ENCODE results near the gene ZNF808. TPM values are rescaled to one million over a fixed set of nuclear protein-coding genes. Genes with fewer than 3 reads are reported as not detected.
"Not testable (repeated sequence)": the region's sequence is repeated elsewhere in the genome, so short reads cannot be mapped to it uniquely, and the experiment has no call there.

The ZNF808 gene
- total RNA-seq, 1 donor from 2014 or later = 30.5 TPM

DNA sequence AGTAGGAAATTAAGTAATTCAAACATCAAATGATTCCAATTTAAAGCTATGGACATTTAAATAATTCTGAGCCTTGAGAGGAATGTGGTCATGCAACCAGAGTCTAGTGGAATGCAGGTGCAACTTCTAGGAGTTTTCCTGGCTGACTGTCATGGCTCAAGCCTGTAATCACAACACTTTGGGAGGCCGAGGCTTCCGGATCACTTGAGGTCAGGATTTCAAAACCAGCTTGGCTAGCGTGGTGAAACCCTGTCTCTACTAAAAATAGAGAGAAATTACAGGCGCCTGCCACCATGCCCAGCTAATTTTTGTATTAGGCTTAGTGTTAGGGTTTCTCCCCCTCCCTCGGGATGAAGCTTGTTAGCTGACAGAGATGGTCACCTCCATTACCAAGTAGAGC is 6.4 kb downstream of the ZNF808 start:
- no peak for DNase-seq (ENCODE audit: low spot score)
- intact Hi-C loops (cut with DNase I) = no loop called here

DNA sequence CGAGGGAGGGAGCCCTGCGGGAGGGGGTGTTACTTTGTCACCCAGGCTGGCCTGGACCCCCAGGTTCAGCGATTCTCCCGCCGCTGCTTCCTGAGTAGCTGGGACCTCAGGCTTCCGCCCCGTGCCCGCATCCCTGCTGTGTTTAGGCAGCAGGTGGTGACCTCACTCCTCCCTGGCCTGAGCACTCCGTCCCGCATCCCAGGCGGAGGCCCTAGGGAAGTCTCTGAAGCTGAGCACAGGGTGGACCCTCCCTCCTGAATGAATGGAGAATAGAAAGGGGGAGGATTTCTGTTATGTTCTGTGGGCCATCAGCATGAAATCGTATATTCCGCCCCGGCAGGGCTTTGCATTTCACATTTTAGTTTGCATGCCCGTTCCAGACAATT is 7.9 kb downstream of the ZNF808 start:
- DNase-seq (ENCODE audit: low spot score) = not testable (repeated sequence)

DNA sequence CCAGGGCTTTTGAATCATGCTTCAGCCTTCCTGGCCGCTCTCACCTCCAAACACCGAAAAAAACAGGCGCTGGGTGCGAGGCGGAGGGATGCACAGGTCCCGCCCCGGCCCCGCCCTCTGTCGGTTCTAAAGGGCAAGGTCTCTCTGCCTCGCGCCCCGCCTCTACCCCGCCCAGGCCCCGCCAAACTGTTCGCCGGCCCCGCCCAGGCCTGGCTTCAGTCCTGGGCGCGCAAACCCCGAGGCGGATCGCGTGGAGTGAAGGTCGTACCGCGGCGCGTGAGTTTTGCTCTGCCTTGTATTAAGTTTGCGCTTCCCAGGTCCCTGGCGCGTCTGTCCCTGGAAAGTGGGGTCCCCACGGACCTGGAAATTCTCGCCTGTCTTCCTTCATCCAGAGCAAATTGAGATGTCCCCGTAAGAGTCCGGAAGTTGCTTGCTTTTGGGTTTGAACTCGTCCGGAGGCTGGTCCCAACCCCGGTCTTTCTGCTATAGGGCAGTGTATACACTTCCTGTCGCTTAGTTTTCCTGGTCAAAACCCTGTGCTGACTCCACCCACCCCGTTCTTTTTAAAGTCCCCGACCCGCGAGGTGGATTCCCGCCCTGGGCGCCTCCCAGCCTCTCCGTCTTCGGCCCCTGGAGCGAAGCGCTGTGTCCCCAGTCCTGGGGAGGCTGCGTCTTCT is 8.4 kb downstream of the ZNF808 start:
- intact Hi-C loops (cut with DNase I) = loop anchor here (1.0 kb wide), 1 partner anchor 9 kb away; the partner anchor contains the start of gene ZNF808
- DNase-seq (ENCODE audit: low spot score) = peak; percentile 96

More for the DNA sequence above, 7.9 kb downstream of the ZNF808 start:
- intact Hi-C loops (cut with DNase I) = loop anchor here (1.0 kb wide), 1 partner anchor 8 kb away; the partner anchor contains the start of gene ZNF808

DNA sequence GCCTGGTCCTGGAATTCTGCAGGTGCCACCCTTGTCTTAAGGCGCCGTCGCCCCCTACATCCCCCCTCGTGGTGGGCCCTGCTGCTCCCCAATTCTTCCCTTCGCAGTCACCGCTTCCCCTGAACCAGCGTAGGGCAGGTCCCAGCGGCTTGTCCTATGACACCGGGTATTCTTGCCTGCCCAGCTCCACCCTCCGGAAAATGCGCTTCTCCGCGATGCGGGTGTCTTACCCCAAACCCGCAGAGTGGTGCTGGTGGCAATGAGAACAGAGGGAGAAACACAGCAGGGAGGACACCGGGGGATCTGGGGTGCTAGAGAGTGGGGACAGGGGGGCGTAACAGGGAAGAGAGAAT is 9.0 kb downstream of the ZNF808 start:
- no peak for DNase-seq (ENCODE audit: low spot score)
- intact Hi-C loops (cut with DNase I) = no loop called here

DNA sequence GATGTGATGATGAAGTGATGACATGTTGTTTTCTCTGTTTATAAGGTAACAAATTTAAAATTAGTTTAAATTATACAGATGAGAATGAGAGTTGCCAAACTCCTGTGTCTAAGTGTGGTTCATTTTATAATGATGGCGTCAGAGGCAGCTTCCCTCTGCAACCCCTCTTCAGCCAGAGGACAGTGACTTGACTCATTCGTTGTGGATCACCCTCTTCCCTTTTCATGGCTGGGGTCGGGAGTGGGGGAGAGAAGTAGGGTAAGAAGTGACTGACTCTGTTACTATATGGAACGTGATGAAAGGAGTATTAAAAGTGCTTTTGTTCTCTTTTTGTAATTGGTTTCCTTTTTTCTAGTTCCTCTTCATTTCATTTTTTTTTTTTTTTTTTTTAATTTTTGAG is 11.3 kb downstream of the ZNF808 start:
- DNase-seq (ENCODE audit: low spot score); intact Hi-C loops (cut with DNase I): not testable (repeated sequence)

DNA sequence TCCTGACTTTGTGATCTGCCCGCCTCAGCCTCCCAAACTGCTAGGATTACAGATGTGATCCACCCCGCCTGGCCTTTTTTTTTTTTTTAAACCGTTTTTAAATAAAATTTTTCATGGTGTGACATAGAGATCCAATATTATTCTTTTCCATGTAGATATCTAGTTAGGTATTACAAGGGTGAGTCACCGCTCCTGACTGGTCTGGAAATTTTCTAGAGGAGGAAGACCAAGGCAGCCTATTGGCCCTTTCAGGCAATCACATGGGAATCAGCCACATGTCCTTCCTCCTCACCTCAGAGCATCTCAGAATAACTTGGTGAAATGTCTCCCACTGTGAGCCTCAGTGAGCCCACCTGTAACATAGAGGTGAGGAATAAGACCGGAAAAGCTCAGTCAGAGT is 13.7 kb downstream of the ZNF808 start:
- intact Hi-C loops (cut with DNase I) = not testable (repeated sequence)

DNA sequence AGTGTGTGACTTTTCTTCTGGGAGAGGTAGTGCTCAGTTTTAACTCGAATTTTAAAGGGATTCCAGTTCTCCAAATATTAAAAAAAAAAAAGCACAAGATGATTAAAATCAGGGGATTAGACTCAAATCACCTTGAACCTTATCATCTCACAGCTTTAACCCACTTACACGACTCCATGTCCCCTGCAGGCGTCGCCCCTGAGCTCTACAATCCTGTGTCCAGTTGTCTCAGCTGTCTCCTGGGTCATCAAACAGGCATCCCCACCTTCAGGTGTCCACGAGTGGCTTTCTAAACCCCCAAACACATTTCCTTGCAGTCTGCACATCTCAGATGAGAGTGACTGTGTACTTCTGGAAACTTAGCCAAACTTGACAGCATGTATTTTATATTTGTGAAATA is 14.1 kb downstream of the ZNF808 start:
- DNase-seq (ENCODE audit: low spot score) = no peak

More for the DNA sequence above, 13.7 kb downstream of the ZNF808 start:
- not testable (repeated sequence) for DNase-seq (ENCODE audit: low spot score)

DNA sequence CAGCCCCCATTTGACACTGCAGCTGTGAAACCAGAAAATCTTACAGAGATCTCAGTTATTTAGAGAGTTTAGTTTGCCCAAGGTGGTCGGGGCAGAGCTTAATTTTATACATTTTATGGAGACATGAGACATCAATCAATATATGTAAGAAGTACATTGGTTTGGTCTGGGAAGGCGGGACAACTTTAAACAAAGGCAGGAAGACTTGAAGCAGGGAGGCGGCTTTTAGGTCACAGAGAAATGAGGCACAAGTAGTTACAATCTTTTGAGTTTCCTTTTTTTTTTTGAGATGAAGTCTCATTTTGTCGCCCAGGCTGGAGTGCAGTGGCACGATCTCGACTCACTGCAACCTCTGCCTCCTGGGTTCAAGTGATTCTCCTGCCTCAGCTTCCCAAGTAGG is 15.1 kb downstream of the ZNF808 start:
- intact Hi-C loops (cut with DNase I); DNase-seq (ENCODE audit: low spot score): not testable (repeated sequence)

More for the DNA sequence above, 14.1 kb downstream of the ZNF808 start:
- intact Hi-C loops (cut with DNase I) = no loop called here

DNA sequence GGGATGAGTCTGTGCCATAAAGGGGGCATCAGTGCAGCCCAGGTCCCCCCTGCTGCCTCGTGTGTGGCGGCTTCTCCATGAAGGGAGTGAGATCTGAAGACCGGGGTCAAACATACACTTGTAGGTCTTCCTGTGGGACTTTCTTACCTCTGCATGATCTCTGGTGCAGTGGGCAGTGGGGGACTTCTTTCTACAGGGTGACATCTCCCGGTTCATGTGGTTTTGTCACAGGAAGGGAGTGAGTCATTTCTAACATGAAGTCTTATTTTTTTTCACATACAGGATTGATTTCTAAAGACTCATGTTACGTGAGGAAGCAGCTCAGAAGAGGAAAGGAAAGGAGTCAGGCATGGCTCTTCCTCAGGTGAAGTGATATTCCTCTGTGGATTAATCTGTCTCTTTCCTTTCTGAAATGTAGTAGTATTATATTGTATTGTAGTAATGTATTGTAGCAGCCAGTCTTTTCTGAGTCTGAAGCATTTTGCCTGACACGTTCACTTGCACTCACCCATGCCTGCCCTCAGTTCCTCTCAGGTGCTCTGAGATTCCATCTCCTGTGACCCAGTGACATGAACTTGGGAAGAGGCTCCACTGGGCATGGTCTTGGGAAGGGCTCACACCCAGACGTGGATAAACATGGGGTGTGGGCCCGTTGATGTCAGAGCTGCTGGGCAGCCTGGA is 15.7 kb downstream of the ZNF808 start:
- no peak for DNase-seq (ENCODE audit: low spot score)
- intact Hi-C loops (cut with DNase I) = no loop called here

DNA sequence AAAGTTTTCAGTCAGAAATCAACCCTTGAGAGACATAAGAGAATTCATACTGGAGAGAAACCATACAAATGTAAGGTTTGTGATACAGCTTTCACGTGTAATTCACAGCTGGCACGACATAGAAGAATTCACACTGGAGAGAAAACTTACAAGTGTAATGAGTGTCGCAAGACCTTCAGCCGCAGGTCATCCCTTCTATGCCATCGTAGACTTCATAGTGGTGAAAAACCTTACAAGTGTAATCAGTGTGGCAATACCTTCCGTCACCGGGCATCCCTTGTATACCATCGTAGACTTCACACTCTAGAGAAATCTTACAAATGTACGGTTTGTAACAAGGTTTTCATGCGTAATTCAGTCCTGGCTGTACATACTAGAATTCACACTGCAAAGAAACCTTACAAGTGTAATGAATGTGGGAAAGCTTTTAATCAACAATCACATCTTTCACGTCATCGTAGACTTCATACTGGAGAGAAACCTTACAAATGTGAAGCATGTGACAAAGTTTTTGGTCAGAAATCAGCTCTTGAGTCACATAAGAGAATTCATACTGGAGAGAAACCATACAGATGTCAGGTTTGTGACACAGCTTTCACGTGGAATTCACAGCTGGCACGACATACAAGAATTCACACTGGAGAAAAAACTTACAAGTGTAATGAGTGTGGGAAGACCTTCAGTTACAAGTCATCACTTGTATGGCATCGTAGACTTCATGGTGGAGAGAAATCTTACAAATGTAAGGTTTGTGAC is 26.9 kb downstream of the ZNF808 start:
- DNase-seq (ENCODE audit: low spot score) = no peak
- intact Hi-C loops (cut with DNase I) = no loop called here

DNA sequence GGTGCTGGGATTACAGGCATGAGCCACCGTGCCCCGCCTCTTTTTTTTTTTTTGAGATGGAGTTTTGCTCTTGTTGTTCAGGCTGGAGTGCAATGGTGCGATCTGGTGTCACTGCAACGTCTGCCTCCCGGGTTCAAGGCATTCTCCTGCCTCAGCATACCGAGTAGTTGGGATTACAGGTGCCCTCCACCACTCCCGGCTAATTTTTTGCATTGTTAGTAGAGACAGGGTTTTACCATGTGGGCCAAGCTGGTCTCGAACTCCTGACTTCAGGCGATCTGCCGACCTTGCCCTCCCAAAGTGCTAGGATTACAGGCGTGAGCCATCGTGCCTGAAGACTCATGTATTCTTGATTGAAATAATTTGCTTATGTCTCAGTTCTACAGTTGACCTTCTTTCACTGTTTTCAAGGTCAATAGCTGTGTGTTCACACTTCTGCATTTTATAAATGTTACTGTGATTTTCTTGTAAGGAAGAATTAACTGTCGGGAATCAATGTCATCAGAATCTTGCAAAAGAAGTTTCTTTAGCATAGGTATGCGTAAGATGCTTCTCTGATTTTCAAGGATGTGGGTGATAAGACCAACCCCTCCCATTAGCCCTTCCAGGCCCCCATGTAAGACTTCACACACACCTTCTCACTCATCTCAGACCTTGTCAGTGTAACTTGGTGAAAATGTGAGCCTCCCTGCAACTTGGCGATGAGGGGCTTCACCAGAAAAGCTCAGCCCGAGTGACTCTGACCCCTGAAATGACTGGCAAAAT is 29.9 kb downstream of the ZNF808 start:
- intact Hi-C loops (cut with DNase I) = no loop called here
- DNase-seq (ENCODE audit: low spot score) = no peak

DNA sequence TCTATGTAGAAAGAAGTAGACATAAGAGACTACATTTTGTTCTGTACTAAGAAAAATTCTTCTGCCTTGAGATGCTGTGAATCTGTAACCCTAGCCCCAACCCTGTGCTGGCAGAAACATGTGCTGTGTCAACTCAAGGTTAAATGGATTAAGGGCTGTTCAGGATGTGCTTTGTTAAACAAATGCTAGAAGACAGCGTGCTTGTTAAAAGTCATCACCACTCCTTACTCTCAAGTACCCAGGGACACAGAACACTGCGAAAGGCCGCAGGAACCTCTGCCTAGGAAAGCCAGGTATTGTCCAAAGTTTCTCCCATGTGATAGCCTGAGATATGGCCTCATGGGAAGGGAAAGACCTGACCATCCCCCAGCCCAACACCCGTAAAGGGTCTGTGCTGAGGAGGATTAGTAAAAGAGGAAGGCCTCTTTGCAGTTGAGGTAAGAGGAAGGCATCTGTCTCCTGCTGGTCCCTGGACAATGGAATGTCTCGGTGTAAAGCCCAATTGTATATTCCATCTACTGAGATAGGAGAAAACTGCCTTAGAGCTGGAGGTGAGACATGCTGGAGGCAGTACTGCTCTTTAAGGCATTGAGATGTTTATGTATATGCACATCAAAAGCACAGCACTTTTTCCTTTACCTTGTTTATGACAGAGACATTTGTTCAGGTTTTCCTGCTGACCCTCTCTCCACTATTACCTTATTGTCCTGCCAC is 31.4 kb downstream of the ZNF808 start:
- DNase-seq (ENCODE audit: low spot score); intact Hi-C loops (cut with DNase I): not testable (repeated sequence)

DNA sequence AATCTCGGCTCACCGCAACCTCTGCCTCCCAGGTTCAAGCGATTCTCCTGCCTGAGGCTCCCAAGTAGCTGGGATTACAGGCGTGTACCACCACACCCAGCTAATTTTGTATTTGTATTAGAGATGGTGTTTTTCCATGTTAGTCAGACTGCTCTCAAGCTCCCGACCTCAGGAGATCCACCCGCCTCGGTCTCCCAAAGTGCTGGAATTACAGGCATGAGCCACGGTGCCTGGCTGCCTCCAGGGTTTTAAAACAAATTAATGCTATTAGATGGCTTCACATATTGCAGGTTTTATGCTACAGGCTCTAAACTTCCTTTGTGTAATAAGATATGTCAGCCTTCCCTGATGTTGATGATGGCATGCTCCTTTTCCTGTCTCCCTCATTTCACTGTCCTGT is 34.1 kb downstream of the ZNF808 start:
- DNase-seq (ENCODE audit: low spot score); intact Hi-C loops (cut with DNase I): not testable (repeated sequence)

DNA sequence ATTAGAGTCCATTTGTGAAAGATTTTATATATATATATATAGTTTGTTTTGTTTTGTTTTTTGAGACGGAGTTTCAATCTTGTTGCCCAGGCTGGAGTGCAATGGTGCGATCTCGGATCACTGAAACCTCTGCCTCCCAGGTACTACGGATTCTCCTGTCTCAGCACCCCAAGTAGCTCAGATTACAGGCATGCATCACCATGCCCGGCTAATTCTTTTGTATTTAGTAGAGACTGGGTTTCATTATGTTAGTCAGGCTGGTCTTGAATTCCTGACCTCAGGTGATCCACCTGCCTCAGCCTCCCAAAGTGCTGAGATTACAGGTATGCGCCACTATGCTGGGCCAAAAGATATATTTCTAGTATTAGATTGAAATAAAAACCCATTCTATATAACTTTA is 38.7 kb downstream of the ZNF808 start:
- no peak for DNase-seq (ENCODE audit: low spot score)
- intact Hi-C loops (cut with DNase I) = no loop called here

DNA sequence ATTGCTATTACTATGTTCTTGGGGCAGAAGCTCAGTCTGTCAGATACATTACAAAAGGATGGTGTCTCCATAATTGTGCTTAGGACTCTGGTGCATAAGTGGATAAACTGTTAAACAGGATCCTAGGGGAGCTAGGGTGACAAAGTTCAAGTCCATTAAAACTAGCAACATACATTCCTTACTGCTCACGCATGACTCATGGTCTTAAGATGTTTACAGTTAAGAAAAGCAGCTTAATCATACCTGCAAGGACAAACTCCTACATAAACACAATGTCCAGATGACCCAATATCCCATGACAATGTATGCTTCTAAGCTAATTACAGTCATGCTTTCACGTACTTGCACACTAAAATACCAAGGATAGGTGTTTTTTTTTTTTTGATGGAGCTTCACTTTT is 39.1 kb downstream of the ZNF808 start:
- intact Hi-C loops (cut with DNase I) = no loop called here

DNA sequence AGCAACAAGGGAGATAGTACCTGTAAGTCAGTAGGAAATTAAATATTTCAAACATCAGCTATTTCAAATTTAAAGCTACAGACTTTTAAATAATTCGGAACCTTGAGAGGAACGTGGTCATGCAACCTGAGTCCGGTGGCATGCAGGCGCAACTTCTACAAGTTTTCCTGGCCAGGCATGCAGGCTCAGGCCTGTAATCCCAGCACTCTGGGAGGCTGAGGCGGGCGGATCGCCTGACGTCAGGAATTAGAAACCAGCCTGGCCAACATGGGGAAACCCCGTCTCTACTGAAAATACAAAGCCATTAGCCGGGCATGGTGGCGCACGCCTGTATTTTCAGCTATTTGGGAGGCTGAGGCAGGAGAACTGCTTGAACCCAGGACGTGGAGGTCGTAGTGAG is 40.5 kb downstream of the ZNF808 start:
- intact Hi-C loops (cut with DNase I) = no loop called here
- DNase-seq (ENCODE audit: low spot score) = no peak

More for the DNA sequence above, 39.1 kb downstream of the ZNF808 start:
- DNase-seq (ENCODE audit: low spot score) = no peak

DNA sequence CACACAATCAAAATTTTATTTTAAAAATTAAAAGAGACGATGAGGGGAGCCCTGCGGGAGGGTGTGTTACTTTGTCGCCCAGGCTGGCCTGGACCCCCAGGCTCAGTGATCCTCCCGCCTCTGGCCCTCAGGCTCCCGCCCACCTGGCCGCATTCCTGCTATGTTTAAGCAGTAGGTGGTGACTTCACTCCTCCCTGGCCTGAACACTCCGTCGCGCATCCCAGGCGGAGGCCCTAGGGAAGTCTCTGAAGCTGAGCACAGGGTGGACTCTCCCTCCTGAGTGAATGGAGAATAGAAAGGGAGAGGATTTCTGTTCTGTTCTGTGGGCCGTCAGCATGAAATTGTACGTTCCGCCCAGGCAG is 42.2 kb downstream of the ZNF808 start:
- DNase-seq (ENCODE audit: low spot score); intact Hi-C loops (cut with DNase I): not testable (repeated sequence)

DNA sequence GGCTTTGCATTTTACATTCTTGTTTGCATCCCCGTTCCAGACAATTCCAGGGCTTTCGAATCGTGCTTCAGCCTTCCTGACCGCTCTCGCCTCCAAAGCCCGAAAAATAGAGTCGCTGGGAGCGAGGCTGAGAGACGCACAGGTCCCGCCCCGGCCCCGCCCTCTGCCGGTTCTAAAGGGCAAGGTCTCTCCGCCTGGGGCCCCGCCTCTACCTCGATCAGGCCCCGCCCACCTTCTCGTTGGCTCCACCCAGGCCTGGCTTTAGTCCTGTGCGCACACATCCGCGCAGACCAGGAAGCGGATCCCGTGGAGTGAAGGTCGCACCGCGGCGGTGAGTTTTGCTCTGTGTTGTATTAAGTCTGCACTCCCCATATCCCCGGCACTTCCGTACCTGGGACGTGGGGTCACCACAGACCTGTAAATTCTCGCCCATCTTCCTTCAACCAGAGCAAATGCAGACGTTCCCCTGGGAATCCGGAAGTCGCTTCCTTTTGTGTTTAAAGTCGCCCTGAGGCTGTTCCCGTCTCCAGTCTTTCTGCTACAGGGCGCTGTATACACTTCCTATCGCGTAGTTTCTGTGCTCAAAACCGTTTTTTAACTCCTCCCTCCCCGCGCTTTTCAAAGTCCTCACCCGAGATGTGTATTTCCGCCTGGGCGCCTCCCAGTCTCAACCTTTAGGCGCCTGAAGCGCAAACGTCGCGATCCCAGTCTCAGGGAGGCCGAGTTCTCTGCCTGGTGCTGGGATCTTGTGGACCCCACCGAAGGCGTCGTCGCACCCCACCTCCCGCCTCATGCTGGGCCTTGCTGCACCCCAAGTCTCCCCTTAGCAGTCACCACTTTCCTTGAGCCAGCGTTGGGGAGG is 42.8 kb downstream of the ZNF808 start, which contains the start of gene ZNF701:
Gene ZNF701, plus strand, starts transcription at position 288 of the 862 bp plus-strand sequence. CDS start 3,861 bp downstream, outside the sequence.
- intact Hi-C loops (cut with DNase I) = loop anchor here (5.0 to 10.0 kb wide), 3 partner anchors 43 to 205 kb away; partner anchors contain the start of genes ZNF528, ZNF808 and ZNF880
- DNase-seq (ENCODE audit: low spot score) = peak; percentile 98
